Fibroblast of skin of right quadriceps (primary cell): ENCODE measurements around the gene DNAJB14.
A peak's percentile ranks its signal among the peaks of the same experiment; 100 is the strongest.

Source experiments
- DNase-seq: peaks from one replicate; pipeline ENCODE4 v3.0.0-alpha.2; 2013

The DNAJB14 gene

GRCh38 chr4:99943904-99944437, 2.4 kb downstream of the DNAJB14 start:
- no peak for DNase-seq

- DNase-seq = no peak
Measured at GRCh38 chr4:99938243-99938753, 8.1 kb downstream of the DNAJB14 start.

GRCh38 chr4:99934891-99935290, 11.5 kb downstream of the DNAJB14 start:
- DNase-seq = peak; percentile 10

- no peak for DNase-seq
Measured at GRCh38 chr4:99927566-99927965, 18.9 kb downstream of the DNAJB14 start.

GRCh38 chr4:99921174-99921573, 25.2 kb downstream of the DNAJB14 start:
- DNase-seq = no peak

- DNase-seq = no peak
Measured at GRCh38 chr4:99918656-99919055, 27.8 kb downstream of the DNAJB14 start.

GRCh38 chr4:99917575-99917974, 28.8 kb downstream of the DNAJB14 start:
- DNase-seq = no peak

GRCh38 chr4:99915449-99915848, 31.0 kb downstream of the DNAJB14 start:
- DNase-seq = no peak

GRCh38 chr4:99894998-99895397, 51.4 kb downstream of the DNAJB14 start:
- no peak for DNase-seq

- peak; percentile 88 for DNase-seq
Measured at GRCh38 chr4:99894161-99894997, 52.0 kb downstream of the DNAJB14 start, which contains the start of gene LAMTOR3. TSS of gene LAMTOR3 (minus strand) at chr4:99894427. CDS start at chr4:99893963, 464 bp downstream.

GRCh38 chr4:99893839-99894160, 52.6 kb downstream of the DNAJB14 start:
- no peak for DNase-seq

GRCh38 chr4:99893029-99893428, 53.4 kb downstream of the DNAJB14 start:
- DNase-seq = no peak

- DNase-seq = no peak
Measured at GRCh38 chr4:99891351-99891750, 55.1 kb downstream of the DNAJB14 start.

GRCh38 chr4:99887837-99888236, 58.6 kb downstream of the DNAJB14 start:
- no peak for DNase-seq

GRCh38 chr4:99886146-99886545, 60.3 kb downstream of the DNAJB14 start:
- DNase-seq = no peak

- no peak for DNase-seq
Measured at GRCh38 chr4:99885687-99886086, 60.7 kb downstream of the DNAJB14 start.

- peak; percentile 14 for DNase-seq
Measured at GRCh38 chr4:99885063-99885664, 61.3 kb downstream of the DNAJB14 start.

GRCh38 chr4:99879458-99879857, 67.0 kb downstream of the DNAJB14 start:
- DNase-seq = no peak

GRCh38 chr4:99878604-99879003, 67.8 kb downstream of the DNAJB14 start:
- DNase-seq = no peak

GRCh38 chr4:99876946-99877345, 69.5 kb downstream of the DNAJB14 start:
- no peak for DNase-seq

GRCh38 chr4:99875071-99875470, 71.3 kb downstream of the DNAJB14 start:
- DNase-seq = no peak

GRCh38 chr4:99872570-99872969, 73.8 kb downstream of the DNAJB14 start:
- no peak for DNase-seq

GRCh38 chr4:99868126-99868596, 78.3 kb downstream of the DNAJB14 start:
- peak; percentile 61 for DNase-seq

- DNase-seq = no peak
Measured at GRCh38 chr4:99863804-99864203, 82.6 kb downstream of the DNAJB14 start.
